GM12892 (cell line): ENCODE data around the gene SIAE.

Experiments used
- POLR2A ChIP-seq: IDR thresholded peaks from 2 replicates; pipeline ENCODE4 v1.6.1; 2011; ENCODE audit warnings: low read depth, low read length, control low read depth
- POLR2AphosphoS5 ChIP-seq: IDR thresholded peaks from 2 replicates; pipeline ENCODE4 v1.6.1; 2011; ENCODE audit warnings: low read depth, low read length, control low read depth
- TAF1 ChIP-seq: IDR thresholded peaks from 2 replicates; pipeline ENCODE4 v1.6.1; 2011; ENCODE audit warnings: low read depth, mild to moderate bottlenecking, control low read depth, low read length, borderline replicate concordance

GRCh38 chr11:124612045-124612444 is 61.5 kb downstream of the SIAE start:
- TF ChIP-seq POLR2A (no peak), POLR2AphosphoS5 (no peak), TAF1 (no peak)
